ENCODE data around the gene TRUB1.

The TRUB1 gene

DNA sequence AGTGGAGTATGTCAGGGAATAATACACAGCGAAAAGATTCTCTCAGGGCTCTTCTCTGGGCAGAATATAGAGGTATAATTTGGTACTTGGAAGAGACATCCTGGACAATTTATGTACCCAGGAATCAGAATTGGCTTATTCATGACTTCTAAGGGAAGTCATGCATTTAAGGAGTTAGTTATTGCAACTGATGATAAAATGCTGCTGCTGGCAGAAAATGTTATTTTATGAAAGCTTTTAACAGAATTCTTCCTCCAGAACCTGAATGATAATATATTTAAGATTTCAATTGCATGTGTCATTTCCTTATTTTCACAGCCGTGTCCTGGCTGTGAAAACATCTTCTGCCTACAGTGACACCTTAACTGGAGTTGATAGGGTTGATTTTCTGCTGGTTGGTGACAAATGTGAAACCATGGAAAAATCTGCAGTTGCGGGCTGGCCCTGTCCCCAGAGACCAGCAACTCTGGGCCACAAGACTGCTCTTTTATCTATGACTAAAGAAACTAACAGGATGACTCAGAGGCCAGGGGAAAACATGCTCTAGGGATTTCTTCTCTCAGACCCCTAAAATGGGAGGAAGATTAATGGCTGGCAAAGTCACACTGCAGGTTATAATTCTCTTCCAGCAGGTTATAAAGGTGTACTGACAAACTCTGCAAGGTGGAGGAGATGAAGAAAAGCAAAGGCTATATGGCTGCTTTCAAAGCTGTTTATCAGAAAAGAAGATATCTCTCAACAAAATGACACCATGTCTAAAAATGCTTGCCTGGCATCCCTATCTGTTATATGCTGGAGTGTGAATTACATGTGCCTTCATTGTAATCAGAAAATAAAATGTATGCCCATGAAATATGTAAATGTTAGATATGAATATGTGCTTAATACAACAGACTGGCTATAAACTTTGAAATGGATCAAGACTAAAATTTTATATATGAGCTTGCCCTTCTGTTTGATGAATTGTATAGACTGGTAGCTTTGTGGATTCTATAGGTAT is 12.1 kb upstream of the TRUB1 start:
- Histone ChIP-seq H2BK15ac (replicated peaks; ENCODE audit: low read depth) (no peak overlapping the region), H3K36me3 (ENCODE audit: control insufficient read depth, insufficient read depth, low read length) (no peaks in the 10 kb centered on the region), H3K4me2 (ENCODE audit: low read length) (no peak overlapping the region), H3K9ac (ENCODE audit: low read length) (no peak overlapping the region), H3K18ac (ENCODE audit: low read length) (no peak overlapping the region), H3K56ac (ENCODE audit: low read length) (no peak overlapping the region), H3K79me2 (ENCODE audit: control insufficient read depth, insufficient read depth, low read length) (no peaks in the 10 kb centered on the region), H4K5ac (ENCODE audit: low read length) (no peak overlapping the region), H3K4me3 (ENCODE audit: low read length) (no peak overlapping the region), H3K4me1 (ENCODE audit: control insufficient read depth, low read depth, low read length) (no peaks in the 10 kb centered on the region), H2AK5ac (ENCODE audit: low read length) (no peak overlapping the region), H3K79me1 (ENCODE audit: low read length) (no peaks in the 10 kb centered on the region), H3K23ac (ENCODE audit: low read length) (no peak overlapping the region), H3K27ac (ENCODE audit: low read depth, low read length) (no peak overlapping the region), H4K8ac (ENCODE audit: low read depth, low read length) (no peak overlapping the region), H3K4ac (ENCODE audit: low read depth, low read length) (no peak overlapping the region), H3K27me3 (ENCODE audit: insufficient read depth, low read length, poor library complexity) (no peaks in the 10 kb centered on the region), H2BK120ac (ENCODE audit: low read depth, low read length) (peak overlapping the region; percentile 61), H2BK5ac (ENCODE audit: low read length) (no peak overlapping the region)
- no CpG with 5 or more reads among the region's 3 CpGs for WGBS (ENCODE audit: extremely low coverage, insufficient coverage, low lambda C conversion rate)
- DNase-seq = peak; percentile 56

GRCh38 chr10:114928818-114929217 is 9.2 kb upstream of the TRUB1 start:
- Histone ChIP-seq H3K4me3 (ENCODE audit: low read length) (no peak overlapping the region), H3K4ac (ENCODE audit: low read depth, low read length) (no peak overlapping the region)
- DNase-seq = no peak

DNA sequence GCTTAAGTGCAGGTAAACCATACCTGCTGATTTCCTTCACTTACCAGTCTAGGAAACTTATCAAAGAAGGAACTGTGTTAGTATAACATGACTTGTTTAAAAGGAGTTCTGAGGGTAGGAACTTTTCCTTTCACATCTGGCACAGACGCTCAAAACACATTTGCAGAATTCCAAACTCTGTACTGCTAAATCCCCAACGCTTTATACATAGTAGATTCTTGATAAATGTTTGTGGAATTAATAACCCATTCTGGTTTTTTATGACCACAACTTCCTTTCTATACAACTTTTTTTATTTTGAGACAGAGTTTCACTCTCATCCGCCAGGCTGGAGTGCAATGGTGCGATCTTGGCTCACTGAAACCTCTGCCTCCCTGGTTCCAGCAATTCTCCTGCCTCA is 7.7 kb upstream of the TRUB1 start:
- Histone ChIP-seq H3K36me3 (ENCODE audit: control insufficient read depth, insufficient read depth, low read length) (no peaks in the 10 kb centered on the region), H3K4ac (ENCODE audit: low read depth, low read length) (no peak overlapping the region), H3K4me1 (ENCODE audit: control insufficient read depth, low read depth, low read length) (no peaks in the 10 kb centered on the region), H2BK120ac (ENCODE audit: low read depth, low read length) (no peak overlapping the region), H4K5ac (ENCODE audit: low read length) (no peak overlapping the region), H3K27me3 (ENCODE audit: insufficient read depth, low read length, poor library complexity) (no peaks in the 10 kb centered on the region), H2BK15ac (replicated peaks; ENCODE audit: low read depth) (no peak overlapping the region), H3K27ac (ENCODE audit: low read depth, low read length) (no peak overlapping the region), H3K18ac (ENCODE audit: low read length) (no peak overlapping the region), H3K56ac (ENCODE audit: low read length) (no peak overlapping the region), H3K4me2 (ENCODE audit: low read length) (no peak overlapping the region), H4K8ac (ENCODE audit: low read depth, low read length) (no peak overlapping the region), H2AK5ac (ENCODE audit: low read length) (no peak overlapping the region), H3K79me1 (ENCODE audit: low read length) (no peaks in the 10 kb centered on the region), H3K79me2 (ENCODE audit: control insufficient read depth, insufficient read depth, low read length) (no peaks in the 10 kb centered on the region), H3K9ac (ENCODE audit: low read length) (no peak overlapping the region), H3K23ac (ENCODE audit: low read length) (no peak overlapping the region), H3K4me3 (ENCODE audit: low read length) (no peak overlapping the region), H2BK5ac (ENCODE audit: low read length) (no peak overlapping the region)
- no peak for DNase-seq
- WGBS (ENCODE audit: extremely low coverage, insufficient coverage, low lambda C conversion rate) = no CpG with 5 or more reads among the region's 4 CpGs

More at GRCh38 chr10:114928818-114929217, 9.2 kb upstream of the TRUB1 start:
- Histone ChIP-seq H4K8ac (ENCODE audit: low read depth, low read length) (no peak overlapping the region), H3K4me2 (ENCODE audit: low read length) (no peak overlapping the region), H2BK120ac (ENCODE audit: low read depth, low read length) (no peak overlapping the region), H3K9ac (ENCODE audit: low read length) (no peak overlapping the region), H3K27ac (ENCODE audit: low read depth, low read length) (no peak overlapping the region), H3K56ac (ENCODE audit: low read length) (no peak overlapping the region), H3K23ac (ENCODE audit: low read length) (no peak overlapping the region), H3K27me3 (ENCODE audit: insufficient read depth, low read length, poor library complexity) (no peaks in the 10 kb centered on the region), H2BK5ac (ENCODE audit: low read length) (no peak overlapping the region), H3K4me1 (ENCODE audit: control insufficient read depth, low read depth, low read length) (no peaks in the 10 kb centered on the region), H3K36me3 (ENCODE audit: control insufficient read depth, insufficient read depth, low read length) (no peaks in the 10 kb centered on the region), H3K18ac (ENCODE audit: low read length) (no peak overlapping the region), H3K79me1 (ENCODE audit: low read length) (no peaks in the 10 kb centered on the region), H2AK5ac (ENCODE audit: low read length) (no peak overlapping the region), H3K79me2 (ENCODE audit: control insufficient read depth, insufficient read depth, low read length) (no peaks in the 10 kb centered on the region), H4K5ac (ENCODE audit: low read length) (no peak overlapping the region), H2BK15ac (replicated peaks; ENCODE audit: low read depth) (no peak overlapping the region)
- no CpG with 5 or more reads among the region's 2 CpGs for WGBS (ENCODE audit: extremely low coverage, insufficient coverage, low lambda C conversion rate)

- Histone ChIP-seq H3K4me2 (ENCODE audit: low read length) (no peak overlapping the region), H3K4ac (ENCODE audit: low read depth, low read length) (no peak overlapping the region), H3K36me3 (ENCODE audit: control insufficient read depth, insufficient read depth, low read length) (no peaks in the 10 kb centered on the region), H2BK5ac (ENCODE audit: low read length) (no peak overlapping the region), H3K27me3 (ENCODE audit: insufficient read depth, low read length, poor library complexity) (no peaks in the 10 kb centered on the region), H2BK15ac (replicated peaks; ENCODE audit: low read depth) (no peak overlapping the region), H3K79me2 (ENCODE audit: control insufficient read depth, insufficient read depth, low read length) (no peaks in the 10 kb centered on the region), H3K79me1 (ENCODE audit: low read length) (no peaks in the 10 kb centered on the region), H2AK5ac (ENCODE audit: low read length) (no peak overlapping the region), H2BK120ac (ENCODE audit: low read depth, low read length) (no peak overlapping the region), H3K4me3 (ENCODE audit: low read length) (no peak overlapping the region), H3K56ac (ENCODE audit: low read length) (no peak overlapping the region), H3K9ac (ENCODE audit: low read length) (no peak overlapping the region), H3K18ac (ENCODE audit: low read length) (no peak overlapping the region), H3K23ac (ENCODE audit: low read length) (no peak overlapping the region), H4K5ac (ENCODE audit: low read length) (no peak overlapping the region), H3K27ac (ENCODE audit: low read depth, low read length) (no peak overlapping the region), H3K4me1 (ENCODE audit: control insufficient read depth, low read depth, low read length) (no peaks in the 10 kb centered on the region), H4K8ac (ENCODE audit: low read depth, low read length) (no peak overlapping the region)
- no peak for DNase-seq
- WGBS (ENCODE audit: extremely low coverage, insufficient coverage, low lambda C conversion rate) = no CpG with 5 or more reads among the region's 2 CpGs
These were observed 6.8 kb upstream of the TRUB1 start for GRCh38 chr10:114931072-114931679.

DNA sequence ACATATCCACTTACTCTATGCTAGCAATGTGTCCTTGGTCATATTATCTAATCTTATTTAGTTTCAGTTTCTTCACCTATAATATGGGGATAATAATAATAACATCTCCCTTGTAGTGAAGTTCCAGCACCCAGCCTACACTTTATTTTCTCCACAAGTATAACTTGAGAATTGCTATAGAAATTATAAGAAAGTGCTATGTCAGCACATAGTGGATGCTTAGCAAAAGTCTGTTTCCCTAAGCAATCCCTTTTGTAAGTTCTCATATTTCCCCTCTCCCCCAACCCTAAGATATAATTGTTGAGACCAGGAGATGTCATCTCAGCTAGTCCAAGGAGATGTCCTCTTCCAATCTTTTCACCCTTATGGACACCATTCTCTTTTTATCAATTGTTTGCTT is 5.8 kb upstream of the TRUB1 start:
- Histone ChIP-seq H4K8ac (ENCODE audit: low read depth, low read length) (no peak overlapping the region), H3K79me2 (ENCODE audit: control insufficient read depth, insufficient read depth, low read length) (no peaks in the 10 kb centered on the region), H3K56ac (ENCODE audit: low read length) (no peak overlapping the region), H3K36me3 (ENCODE audit: control insufficient read depth, insufficient read depth, low read length) (no peaks in the 10 kb centered on the region), H3K4me3 (ENCODE audit: low read length) (no peak overlapping the region), H2BK15ac (replicated peaks; ENCODE audit: low read depth) (no peak overlapping the region), H4K5ac (ENCODE audit: low read length) (no peak overlapping the region), H3K4ac (ENCODE audit: low read depth, low read length) (no peak overlapping the region), H3K9ac (ENCODE audit: low read length) (no peak overlapping the region), H2BK120ac (ENCODE audit: low read depth, low read length) (no peak overlapping the region), H3K18ac (ENCODE audit: low read length) (no peak overlapping the region), H3K27me3 (ENCODE audit: insufficient read depth, low read length, poor library complexity) (no peaks in the 10 kb centered on the region), H3K27ac (ENCODE audit: low read depth, low read length) (no peak overlapping the region), H3K23ac (ENCODE audit: low read length) (no peak overlapping the region), H2BK5ac (ENCODE audit: low read length) (no peak overlapping the region), H3K79me1 (ENCODE audit: low read length) (no peaks in the 10 kb centered on the region), H3K4me1 (ENCODE audit: control insufficient read depth, low read depth, low read length) (no peaks in the 10 kb centered on the region), H2AK5ac (ENCODE audit: low read length) (no peak overlapping the region), H3K4me2 (ENCODE audit: low read length) (no peak overlapping the region)
- no peak for DNase-seq

Data from mesendoderm (in vitro differentiated cells).